Stomach (tissue), 9 donors: ENCODE results near the gene HMCES. TPM values are rescaled to one million over a fixed set of nuclear protein-coding genes. Genes with fewer than 3 reads are reported as not detected.
A peak's percentile ranks its signal among the peaks of the same experiment; 100 is the strongest.

ENCODE experiments used
- DNase-seq, 2 donors: peaks; one replicate each; pipeline versions ENCODE4 v3.0.0 to v3.0.0-alpha.2; 2013 to 2019
- H3K27ac ChIP-seq, 5 donors: fragments of 200-600 bp in 4 of 5; sonication (generic) in 4 of 5; one replicate each; pipeline ENCODE4 v1.5.1; 2013 to 2019; ENCODE audit warnings: mild to moderate bottlenecking in 1 of 5, moderate library complexity in 1 of 5
- H3K27me3 ChIP-seq, 3 donors: fragments of 200-600 bp; sonication (generic); one replicate each; pipeline ENCODE4 v1.5.1; 2017 to 2019; ENCODE audit warnings: mixed run types in 1 of 3
- H3K36me3 ChIP-seq, 4 donors: fragments of 200-600 bp; sonication (generic); 1 replicate in 3 of 4; 2 replicates in 1 of 4; pipeline ENCODE4 v1.5.1; 2016 to 2019
- H3K4me1 ChIP-seq, 4 donors: fragments of 200-600 bp; sonication (generic); one replicate each; pipeline ENCODE4 v1.5.1; 2016 to 2019
- H3K4me3 ChIP-seq, 4 donors: fragments of 200-600 bp; sonication (generic) in 3 of 4; one replicate each; pipeline ENCODE4 v1.5.1; 2016 to 2019; ENCODE audit warnings: mild to moderate bottlenecking in 1 of 4
- H3K9me3 ChIP-seq, 4 donors: fragments of 200-600 bp; sonication (generic); one replicate each; pipeline ENCODE4 v1.5.1; 2016 to 2019
- CTCF ChIP-seq, 7 experiments: fragments of 450-650 bp in 4 of 7; fragments of 200-600 bp in 3 of 7; sonication (generic) in 3 of 7; IDR thresholded peaks; one replicate each; pipeline ENCODE4 v1.5.1; 2016 to 2019; ENCODE audit warnings: antibody characterized with exemption in 7 of 7, control low read depth in 2 of 7, mild to moderate bottlenecking in 1 of 7
- EP300 ChIP-seq: sonication (generic); formaldehyde crosslinking; IDR thresholded peaks from one replicate; pipeline ENCODE4 v1.6.1; 2017; ENCODE audit warnings: antibody characterized with exemption
- POLR2A ChIP-seq, 4 donors: fragments of 450-650 bp; IDR thresholded peaks; one replicate each; pipeline ENCODE4 v1.6.1; 2016; ENCODE audit warnings: antibody characterized with exemption in 4 of 4, control low read depth in 2 of 4, mild to moderate bottlenecking in 1 of 4, moderate library complexity in 1 of 4
- POLR2AphosphoS5 ChIP-seq, 3 donors: sonication (generic); formaldehyde crosslinking; IDR thresholded peaks; one replicate each; pipeline ENCODE4 v1.6.1; 2016; ENCODE audit warnings: antibody characterized with exemption in 3 of 3
- WGBS, 5 donors: extraction: QIAGEN DNeasy Blood & Tissue Kit in 3 of 5; methylation state at CpG; one replicate each; pipeline versions ENCODE4 v1.1.5 to v1.1.7; 2013 to 2018; 5-methylcytosine and 5-hydroxymethylcytosine counted together
- intact Hi-C: fragments of 100-400 bp; cut with DNase I; formaldehyde crosslinking; loops from one replicate; pipeline ENCODE4 v1.15.1; 2023; ENCODE audit warnings: low total_unique reads
- polyA plus RNA-seq, 3 donors: library from polyadenylated mRNA; stranded (reverse); fragments of 200-250 nt; gene quantifications; one replicate each; pipeline ENCODE4 v1.2.3, GENCODE V29; 2013
- small RNA-seq, 4 donors: library from RNA; depleted of rRNA; stranded (forward); fragments of <200 nt; gene quantifications; one replicate each; pipeline ENCODE3, GENCODE V24; 2016
- total RNA-seq, 5 donors: library from RNA; depleted of rRNA; stranded (reverse); fragments of >200 nt; gene quantifications; one replicate each; pipeline versions ENCODE4 v1.1.0 to v1.2.3, GENCODE V29; 2014 to 2016
- donor health status: healthy with polysubstance abuse.
- donor health status: Bipolar disorder and iron deficiency.
- donor health status: healthy.

HMCES gene
- total and polyA plus RNA-seq, 8 donors = 16.4 to 80.5 (median 24.6) TPM

GRCh38 chr3:129349791-129350190 lies 71.1 kb downstream of the HMCES start:
- no peak for DNase-seq
- WGBS, 5 donors = 90 to 96% (median 92%) methylated on average over 9 to 10 of the region's 10 CpGs
- Histone ChIP-seq H3K27ac (peak overlapping the region in 1 of 5 donors; percentile 38), H3K4me3 (no peak overlapping the region), H3K36me3 (no peaks in the 10 kb centered on the region), H3K4me1 (peaks cover 0 to 7% (median under 1%) of the 10 kb centered on the region in 4 donors), H3K27me3 (peaks cover 0 to 5% (median 0%) of the 10 kb centered on the region in 3 donors), H3K9me3 (no peaks in the 10 kb centered on the region)
- intact Hi-C loops = no loop called here
- TF ChIP-seq CTCF (IDR thresholded peaks at IDR 0.05) = no peak
- no peak for TF ChIP-seq EP300
- TF ChIP-seq POLR2AphosphoS5 (IDR thresholded peaks at IDR 0.05) = no peak
- TF ChIP-seq POLR2A (IDR thresholded peaks at IDR 0.05) = no peak

GRCh38 chr3:129352045-129352444 lies 73.4 kb downstream of the HMCES start:
- Histone ChIP-seq H3K27me3 (no peaks in the 10 kb centered on the region), H3K36me3 (no peaks in the 10 kb centered on the region), H3K9me3 (no peaks in the 10 kb centered on the region), H3K27ac (no peak overlapping the region), H3K4me1 (peaks cover 0 to 3% (median 0%) of the 10 kb centered on the region in 4 donors), H3K4me3 (no peak overlapping the region)
- DNase-seq = no peak
- intact Hi-C loops = no loop called here
- TF ChIP-seq CTCF (IDR thresholded peaks at IDR 0.05) (no peak), EP300 (no peak), POLR2A (IDR thresholded peaks at IDR 0.05) (no peak), POLR2AphosphoS5 (IDR thresholded peaks at IDR 0.05) (no peak)
- 65 to 85% (median 74%) methylated on average over 4 to 8 of the region's 8 CpGs for WGBS, 5 donors

- peak overlapping the region in 2 of 5 donors; percentile 14 to 22 for H3K27ac ChIP-seq
- TF ChIP-seq POLR2AphosphoS5 (IDR thresholded peaks at IDR 0.05) = no peak
- intact Hi-C loops = no loop called here
Measured at GRCh38 chr3:129352650-129353588, 74.2 kb downstream of the HMCES start.

GRCh38 chr3:129353589-129353941 lies 74.9 kb downstream of the HMCES start:
- Histone ChIP-seq H3K27ac (peak overlapping the region in 2 of 5 donors; percentile 14 to 22), H3K36me3 (no peaks in the 10 kb centered on the region), H3K9me3 (no peaks in the 10 kb centered on the region), H3K4me3 (no peak overlapping the region), H3K4me1 (no peaks in the 10 kb centered on the region), H3K27me3 (peaks cover 0 to 4% (median 0%) of the 10 kb centered on the region in 3 donors)
- no peak for DNase-seq
- TF ChIP-seq EP300 (no peak), CTCF (IDR thresholded peaks at IDR 0.05) (no peak), POLR2AphosphoS5 (IDR thresholded peaks at IDR 0.05) (no peak), POLR2A (IDR thresholded peaks at IDR 0.05) (no peak)
- 49 to 78% (median 73%) methylated on average over 4 to 5 of the region's 5 CpGs for WGBS, 5 donors
- intact Hi-C loops = no loop called here

More at GRCh38 chr3:129352650-129353588, 74.2 kb downstream of the HMCES start:
- Histone ChIP-seq H3K4me3 (no peak overlapping the region), H3K4me1 (no peaks in the 10 kb centered on the region), H3K36me3 (no peaks in the 10 kb centered on the region), H3K27me3 (no peaks in the 10 kb centered on the region), H3K9me3 (no peaks in the 10 kb centered on the region)
- 65 to 77% (median 72%) methylated on average over 13 to 14 of the region's 14 CpGs for WGBS, 5 donors
- no peak for DNase-seq

Small RNAs within 50 kb of the gene (small RNA-seq; reads per million reads assigned to genes)
- gene MIR6826 = 0 reads per million in 4 donors

Other genes starting within 250 kb of the HMCES start
- not detected for gene GP9, start 218.1 kb upstream of the HMCES start, total RNA-seq
- gene GP9, start 218.1 kb upstream of the HMCES start, polyA plus RNA-seq = not detected
- gene RAB43, start 157.1 kb upstream of the HMCES start, total RNA-seq = 10 to 100 TPM in 4 of 5 donors, 1 to 10 TPM in 1; 6.1 to 70.6 (median 22.6) TPM
- gene RAB43, start 157.1 kb upstream of the HMCES start, polyA plus RNA-seq = 10 to 100 TPM in 2 of 3 donors, 1 to 10 TPM in 1; 4.3 to 18.1 (median 10.5) TPM
- gene ISY1, start 117.8 kb upstream of the HMCES start, total RNA-seq = 10 to 100 TPM in 1 of 5 donors, 1 to 10 TPM in 4; 5.4 to 24.4 (median 7.0) TPM
- gene ISY1, start 117.8 kb upstream of the HMCES start, polyA plus RNA-seq = 10 to 100 TPM; 17.8 to 31.5 (median 19.5) TPM
- 100 to 1,000 TPM; 185 to 399 (median 202) TPM for gene CNBP, start 95.0 kb upstream of the HMCES start, total RNA-seq
- gene CNBP, start 95.0 kb upstream of the HMCES start, polyA plus RNA-seq = 100 to 1,000 TPM; 315 to 537 (median 323) TPM
- 100 to 1,000 TPM in 4 of 5 donors, 10 to 100 TPM in 1; 38.5 to 356 (median 114) TPM for gene COPG1, start 29.3 kb upstream of the HMCES start, total RNA-seq
- 100 to 1,000 TPM in 1 of 3 donors, 10 to 100 TPM in 2; 79.8 to 113 (median 88.7) TPM for gene COPG1, start 29.3 kb upstream of the HMCES start, polyA plus RNA-seq
- 1 to 10 TPM in 1 of 5 donors, under 1 TPM in 2, not detected in 2; 0.72 to 4.0 (median 0.92) TPM for gene EFCAB12, start 149.8 kb downstream of the HMCES start, total RNA-seq
- 1 to 10 TPM in 2 of 3 donors, under 1 TPM in 1; 0.33 to 2.7 (median 2.6) TPM for gene EFCAB12, start 149.8 kb downstream of the HMCES start, polyA plus RNA-seq
- gene MBD4, start 161.1 kb downstream of the HMCES start, total RNA-seq = 10 to 100 TPM in 4 of 5 donors, 1 to 10 TPM in 1; 5.8 to 74.1 (median 40.6) TPM
- gene MBD4, start 161.1 kb downstream of the HMCES start, polyA plus RNA-seq = 10 to 100 TPM; 13.8 to 23.4 (median 20.1) TPM
- 100 to 1,000 TPM in 2 of 5 donors, 10 to 100 TPM in 2, 1 to 10 TPM in 1; 9.9 to 163 (median 61.5) TPM for gene IFT122, start 161.4 kb downstream of the HMCES start, total RNA-seq
- gene IFT122, start 161.4 kb downstream of the HMCES start, polyA plus RNA-seq = 10 to 100 TPM; 12.3 to 17.0 (median 13.9) TPM
- gene RHO, start 249.8 kb downstream of the HMCES start, total RNA-seq = not detected
- gene RHO, start 249.8 kb downstream of the HMCES start, polyA plus RNA-seq = not detected